Type B pancreatic cell (in vitro differentiated cells): Measurements from ENCODE around the gene PKD2L2. TPM values are rescaled to one million over a fixed set of nuclear protein-coding genes. Genes with fewer than 3 reads are reported as not detected.

Experiments used
- DNase-seq: peaks from one replicate; pipeline ENCODE4 v3.0.0; 2021; ENCODE audit warnings: mixed read lengths; ENCODE audit not compliant: unreplicated experiment; ENCODE audit errors: extremely low spot score
- H3K27ac Mint-ChIP-seq: 2 replicates; pipeline ENCODE4 v1.8.0; 2021; ENCODE audit warnings: mild to moderate bottlenecking, mixed read lengths
- H3K27me3 Mint-ChIP-seq: 2 replicates; pipeline ENCODE4 v1.8.0; 2021; ENCODE audit warnings: mixed read lengths
- H3K36me3 Mint-ChIP-seq: 2 replicates; pipeline ENCODE4 v1.8.0; 2021; ENCODE audit warnings: mixed read lengths
- H3K4me1 Mint-ChIP-seq: one replicate; pipeline ENCODE4 v1.8.0; 2021; ENCODE audit warnings: mixed read lengths; ENCODE audit not compliant: unreplicated experiment
- H3K4me3 Mint-ChIP-seq: 2 replicates; pipeline ENCODE4 v1.8.0; 2021; ENCODE audit warnings: mild to moderate bottlenecking, mixed read lengths
- H3K9me3 Mint-ChIP-seq: 2 replicates; pipeline ENCODE4 v1.8.0; 2021; ENCODE audit warnings: mixed read lengths
- total RNA-seq: library from RNA; stranded (reverse); gene quantifications from 2 replicates; pipeline ENCODE4 v1.2.1, GENCODE V29; 2021; ENCODE audit warnings: low replicate concordance
- TF ChIP-seq, protein P1 (sequence below): fragments of 200-600 bp; sonication (generic); conservative IDR thresholded peaks from 2 replicates; pipeline ENCODE4 v1.5.0; 2021; ENCODE audit warnings: antibody characterized with exemption, mild to moderate bottlenecking

Gene PKD2L2
- total RNA-seq, 1 donor from 2014 or later: not detected

DNA sequence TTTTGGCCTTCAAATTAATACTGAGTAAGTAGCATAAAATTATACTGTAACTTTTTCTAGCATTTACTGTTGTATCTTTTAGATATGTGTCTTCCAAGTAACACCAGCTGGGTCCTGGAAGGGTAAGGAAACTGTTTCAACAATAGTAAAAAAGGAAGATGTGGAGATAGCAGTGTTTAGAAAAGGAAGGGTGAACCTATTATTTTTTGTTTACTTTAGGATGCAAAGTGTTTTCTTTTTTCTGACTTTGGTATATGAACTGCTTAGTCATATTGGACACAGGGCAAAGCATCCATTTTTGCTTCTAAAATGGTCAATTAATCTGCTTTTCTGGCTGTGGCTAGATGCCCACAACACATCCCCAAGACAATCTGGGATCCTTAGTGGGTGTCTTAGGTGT is 5.3 kb downstream of the PKD2L2 start:
- no peaks in the 10 kb centered on the region for H3K27me3 Mint-ChIP-seq
- TF ChIP-seq, protein P1, sequence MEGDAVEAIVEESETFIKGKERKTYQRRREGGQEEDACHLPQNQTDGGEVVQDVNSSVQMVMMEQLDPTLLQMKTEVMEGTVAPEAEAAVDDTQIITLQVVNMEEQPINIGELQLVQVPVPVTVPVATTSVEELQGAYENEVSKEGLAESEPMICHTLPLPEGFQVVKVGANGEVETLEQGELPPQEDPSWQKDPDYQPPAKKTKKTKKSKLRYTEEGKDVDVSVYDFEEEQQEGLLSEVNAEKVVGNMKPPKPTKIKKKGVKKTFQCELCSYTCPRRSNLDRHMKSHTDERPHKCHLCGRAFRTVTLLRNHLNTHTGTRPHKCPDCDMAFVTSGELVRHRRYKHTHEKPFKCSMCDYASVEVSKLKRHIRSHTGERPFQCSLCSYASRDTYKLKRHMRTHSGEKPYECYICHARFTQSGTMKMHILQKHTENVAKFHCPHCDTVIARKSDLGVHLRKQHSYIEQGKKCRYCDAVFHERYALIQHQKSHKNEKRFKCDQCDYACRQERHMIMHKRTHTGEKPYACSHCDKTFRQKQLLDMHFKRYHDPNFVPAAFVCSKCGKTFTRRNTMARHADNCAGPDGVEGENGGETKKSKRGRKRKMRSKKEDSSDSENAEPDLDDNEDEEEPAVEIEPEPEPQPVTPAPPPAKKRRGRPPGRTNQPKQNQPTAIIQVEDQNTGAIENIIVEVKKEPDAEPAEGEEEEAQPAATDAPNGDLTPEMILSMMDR: no peak
- peaks cover 5% of the 10 kb centered on the region for H3K4me1 Mint-ChIP-seq
- H3K27ac Mint-ChIP-seq: no peak overlapping the region
- no peaks in the 10 kb centered on the region for H3K36me3 Mint-ChIP-seq
- DNase-seq: no peak
- peaks cover 4% of the 10 kb centered on the region for H3K9me3 Mint-ChIP-seq
- no peak overlapping the region for H3K4me3 Mint-ChIP-seq

DNA sequence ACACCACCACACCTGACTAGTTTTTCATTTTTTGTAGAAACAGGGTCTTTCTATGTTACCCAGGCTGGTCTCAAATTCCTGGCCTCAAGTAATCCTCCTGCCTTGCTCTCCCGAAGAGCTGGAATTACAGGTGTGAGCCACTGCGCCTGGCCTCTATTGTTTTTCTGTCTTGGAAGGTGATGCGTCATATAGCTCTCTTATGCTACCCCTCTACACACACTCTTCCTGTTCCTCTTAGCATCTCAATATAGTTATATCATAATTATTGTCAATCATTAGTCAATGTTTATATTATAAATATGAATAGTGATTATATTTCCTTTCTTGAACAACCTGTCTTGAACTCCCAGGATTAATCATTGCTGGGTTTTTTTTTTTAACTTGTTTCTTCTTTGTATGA is 7.3 kb downstream of the PKD2L2 start:
- H3K27me3 Mint-ChIP-seq: no peaks in the 10 kb centered on the region
- no peak overlapping the region for H3K4me3 Mint-ChIP-seq
- TF ChIP-seq, protein P1: no peak
- no peaks in the 10 kb centered on the region for H3K9me3 Mint-ChIP-seq
- DNase-seq: no peak
- H3K27ac Mint-ChIP-seq: no peak overlapping the region
- H3K36me3 Mint-ChIP-seq: no peaks in the 10 kb centered on the region
- H3K4me1 Mint-ChIP-seq: peaks cover 4% of the 10 kb centered on the region

DNA sequence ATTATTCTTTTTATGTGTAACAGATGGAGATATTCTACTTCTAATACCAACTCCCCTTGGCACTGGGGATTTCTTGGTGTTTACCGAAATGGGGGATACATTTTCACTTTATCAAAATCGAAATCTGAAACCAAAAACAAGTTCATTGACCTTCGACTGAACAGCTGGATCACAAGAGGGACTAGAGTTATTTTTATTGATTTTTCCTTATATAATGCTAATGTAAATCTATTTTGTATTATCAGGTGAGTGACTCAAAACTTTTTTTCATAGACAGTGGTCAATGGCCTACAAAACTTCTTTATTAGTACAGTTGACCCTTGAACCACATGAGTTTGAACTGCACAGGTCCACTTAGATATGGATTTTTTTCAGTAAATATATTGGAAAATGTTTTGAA is 10.2 kb downstream of the PKD2L2 start:
- Mint-ChIP-seq H3K4me1 (peaks cover 4% of the 10 kb centered on the region), H3K36me3 (no peaks in the 10 kb centered on the region), H3K9me3 (no peaks in the 10 kb centered on the region), H3K4me3 (no peak overlapping the region), H3K27me3 (no peaks in the 10 kb centered on the region), H3K27ac (no peak overlapping the region)
- DNase-seq: no peak
- TF ChIP-seq, protein P1: no peak

DNA sequence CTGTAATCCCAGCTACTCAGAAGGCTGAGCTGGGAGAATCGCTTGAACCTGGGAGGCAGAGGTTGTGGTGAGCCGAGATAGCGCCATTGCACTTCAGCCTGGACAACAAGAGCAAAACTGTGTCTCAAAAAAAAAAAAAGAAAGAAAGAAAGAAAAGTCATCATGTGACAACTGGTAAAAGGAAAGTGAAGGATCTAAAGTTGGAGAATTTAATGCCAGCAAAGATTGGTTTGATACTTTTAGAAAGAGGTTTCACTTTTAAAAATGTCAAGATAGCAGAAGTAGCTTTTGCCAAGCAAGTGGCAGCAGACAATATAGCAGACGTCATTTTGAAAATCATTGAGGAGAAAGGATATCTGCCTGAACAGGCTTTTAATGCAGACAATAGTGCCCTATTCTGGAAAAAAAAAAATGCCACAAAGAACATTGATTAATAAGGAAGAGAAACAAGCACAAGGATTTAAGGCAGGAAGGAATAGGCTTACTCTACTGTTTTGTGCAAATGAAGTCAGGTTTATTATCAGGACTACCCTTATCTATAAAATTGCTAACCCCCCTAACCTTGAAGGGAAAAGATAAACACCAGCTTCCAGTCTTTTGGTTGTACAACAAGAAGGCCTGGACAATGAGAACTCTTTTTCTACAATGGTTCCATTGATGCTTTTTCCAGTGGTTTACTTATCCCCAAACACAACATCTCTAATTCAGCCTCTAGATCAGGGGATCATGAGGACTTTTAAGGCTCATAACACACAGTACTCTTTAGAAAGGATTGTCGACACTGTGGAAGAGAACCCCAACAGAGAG is 12.0 kb downstream of the PKD2L2 start:
- Mint-ChIP-seq H3K36me3 (no peaks in the 10 kb centered on the region), H3K9me3 (no peaks in the 10 kb centered on the region), H3K4me1 (peaks cover 4% of the 10 kb centered on the region), H3K27me3 (no peaks in the 10 kb centered on the region), H3K27ac (no peak overlapping the region), H3K4me3 (no peak overlapping the region)
- no peak for DNase-seq
- TF ChIP-seq, protein P1: no peak

DNA sequence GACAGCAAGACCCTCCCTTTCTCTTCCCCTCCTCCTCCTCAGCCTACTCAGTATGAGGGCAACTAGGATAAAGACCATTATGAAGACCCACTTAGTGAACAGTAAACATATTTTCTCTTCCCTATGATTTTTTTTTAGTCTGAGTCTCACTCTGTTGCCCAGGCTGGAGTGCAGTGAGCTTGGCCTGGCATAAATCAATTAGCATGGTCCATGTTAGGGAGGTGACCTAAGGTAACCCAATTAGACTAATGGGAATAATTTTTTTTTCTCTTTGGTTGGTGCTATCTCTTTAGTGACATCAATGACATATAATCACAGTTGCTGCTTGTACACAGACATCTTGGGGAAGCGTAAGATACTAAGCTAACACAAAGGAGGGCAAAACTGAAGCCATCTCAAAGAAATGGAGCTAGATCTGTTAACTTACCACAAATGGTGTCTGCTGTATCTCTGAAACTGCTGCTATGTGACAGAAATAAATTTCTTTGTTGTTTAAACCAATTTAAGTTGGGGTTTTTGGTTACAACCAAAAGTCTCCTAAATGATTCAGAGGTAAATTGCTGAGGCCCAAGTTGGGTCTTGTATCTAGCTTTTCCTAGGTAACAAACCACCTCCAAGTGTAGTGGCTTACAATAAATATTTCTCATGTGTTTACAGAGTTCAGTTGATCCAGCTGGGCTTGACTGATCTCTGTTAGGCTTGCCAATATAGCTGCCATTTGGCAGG is 13.3 kb downstream of the PKD2L2 start:
- H3K4me3 Mint-ChIP-seq: no peak overlapping the region
- H3K4me1 Mint-ChIP-seq: peaks cover 4% of the 10 kb centered on the region
- H3K27me3 Mint-ChIP-seq: no peaks in the 10 kb centered on the region
- no peak for DNase-seq
- no peaks in the 10 kb centered on the region for H3K9me3 Mint-ChIP-seq
- no peaks in the 10 kb centered on the region for H3K36me3 Mint-ChIP-seq
- H3K27ac Mint-ChIP-seq: no peak overlapping the region
- TF ChIP-seq, protein P1: no peak
